ENCODE results near the gene MOB3B. TPM values are rescaled to one million over a fixed set of nuclear protein-coding genes. Genes with fewer than 3 reads are reported as not detected.

Gene MOB3B
- total and polyA plus RNA-seq, 10 of the 15 experiments (the other 5 are each of a cell fraction or from before 2014, with no cell fraction given): 0.44 to 2.7 (median 0.91) TPM

- Histone ChIP-seq H2AFZ (ENCODE audit: control insufficient read depth, low read depth, low read length) (no peak overlapping the region), H4K20me1 (ENCODE audit: control insufficient read depth, insufficient read depth) (no peaks in the 10 kb centered on the region), H3K9ac (ENCODE audit: control insufficient read depth, insufficient read depth, low read length) (no peak overlapping the region), H3K9me3 (replicated peaks; ENCODE audit: control insufficient read depth, insufficient read depth, low read length) (no peaks in the 10 kb centered on the region), H3K27me3 (replicated peaks in 1 of 2; ENCODE audit: control insufficient read depth in 2 of 2, insufficient read depth in 2 of 2, low read length in 1 of 2) (no peaks in the 10 kb centered on the region), H3K4me3 (no peak overlapping the region), H3K27ac (ENCODE audit: control insufficient read depth, insufficient read depth) (no peak overlapping the region), H3K79me2 (ENCODE audit: control insufficient read depth, insufficient read depth, low read length) (no peaks in the 10 kb centered on the region), H3K4me2 (ENCODE audit: control insufficient read depth, insufficient read depth) (no peak overlapping the region), H3K4me1 (ENCODE audit: control insufficient read depth, insufficient read depth, low read length) (peaks cover 30% of the 10 kb centered on the region), H3K36me3 (ENCODE audit: control insufficient read depth in 2 of 2, insufficient read depth in 2 of 2, low read length in 1 of 2) (no peaks in the 10 kb centered on the region)
- BruUV-seq (replicated peaks): no TSS peak
- intact Hi-C loops (cut with micrococcal nuclease; ENCODE audit: unreplicated experiment): no loop called here
- ChIA-PET RAD21 (ENCODE audit: unreplicated experiment) (interaction anchor here (0.8 to 1.2 kb wide), 3 partner anchors 12 to 174 kb away, joined by 3 to 7 read pairs (median 4); partner anchors contain the start of gene MOB3B), CTCF (interaction anchor here (0.6 to 2.9 kb wide), 8 partner anchors 8 to 372 kb away, joined by 3 to 16 read pairs (median 4); partner anchors contain the start of gene MOB3B), SMC1A (ENCODE audit: uncharacterized antibody, unreplicated experiment) (interaction anchor here (1.0 to 4.3 kb wide), 7 partner anchors 11 to 184 kb away, joined by 3 to 54 read pairs (median 11); partner anchors contain the start of gene MOB3B), POLR2A (interaction anchor here (1.4 kb wide), 1 partner anchor 9 kb away, joined by 3 read pairs; no protein-coding TSS in a partner anchor)
- no peak for DNase-seq (ENCODE audit: low read depth, low spot score)
- in situ Hi-C loops (cut with MboI): no loop called here
- no peak for FAIRE-seq
- no peak for ATAC-seq
- 81% methylated on average over 3 of the region's 3 CpGs for WGBS (ENCODE audit: insufficient coverage, insufficient replicate concordance, low lambda C conversion rate, missing lambda C conversion rate)
- TF ChIP-seq CBX5 (IDR thresholded peaks at IDR 0.05; ENCODE audit: low read depth) (no peak), SMC3 (IDR thresholded peaks at IDR 0.05; ENCODE audit: borderline replicate concordance, low read length) (no peak), E2F8 (IDR thresholded peaks at IDR 0.05; ENCODE audit: low read depth, partially characterized antibody) (no peak), ATF7 (IDR thresholded peaks at IDR 0.05; ENCODE audit: low read depth) (no peak), EGR1 (IDR thresholded peaks at IDR 0.05; ENCODE audit: borderline replicate concordance in 1 of 2, low read depth in 2 of 2, low read length in 2 of 2) (no peak), ELK1 (IDR thresholded peaks at IDR 0.05; ENCODE audit: low read depth, low read length) (no peak), ZNF274 (IDR thresholded peaks at IDR 0.05; ENCODE audit: insufficient read depth, insufficient read length) (no peak), NRF1 (conservative IDR thresholded peaks at IDR 0.05; ENCODE audit: low read depth, low read length) (no peak), ESRRA (IDR thresholded peaks at IDR 0.05; ENCODE audit: low read length) (no peak), JUNB (IDR thresholded peaks at IDR 0.05) (no peak), NFIC (IDR thresholded peaks at IDR 0.05; ENCODE audit: low read depth, low read length) (no peak), ASH2L (IDR thresholded peaks at IDR 0.05; ENCODE audit: borderline replicate concordance, low read depth) (no peak), POLR2A (IDR thresholded peaks at IDR 0.05; ENCODE audit: low read depth, low read length) (no peak)
- TF ChIP-seq, protein P1, sequence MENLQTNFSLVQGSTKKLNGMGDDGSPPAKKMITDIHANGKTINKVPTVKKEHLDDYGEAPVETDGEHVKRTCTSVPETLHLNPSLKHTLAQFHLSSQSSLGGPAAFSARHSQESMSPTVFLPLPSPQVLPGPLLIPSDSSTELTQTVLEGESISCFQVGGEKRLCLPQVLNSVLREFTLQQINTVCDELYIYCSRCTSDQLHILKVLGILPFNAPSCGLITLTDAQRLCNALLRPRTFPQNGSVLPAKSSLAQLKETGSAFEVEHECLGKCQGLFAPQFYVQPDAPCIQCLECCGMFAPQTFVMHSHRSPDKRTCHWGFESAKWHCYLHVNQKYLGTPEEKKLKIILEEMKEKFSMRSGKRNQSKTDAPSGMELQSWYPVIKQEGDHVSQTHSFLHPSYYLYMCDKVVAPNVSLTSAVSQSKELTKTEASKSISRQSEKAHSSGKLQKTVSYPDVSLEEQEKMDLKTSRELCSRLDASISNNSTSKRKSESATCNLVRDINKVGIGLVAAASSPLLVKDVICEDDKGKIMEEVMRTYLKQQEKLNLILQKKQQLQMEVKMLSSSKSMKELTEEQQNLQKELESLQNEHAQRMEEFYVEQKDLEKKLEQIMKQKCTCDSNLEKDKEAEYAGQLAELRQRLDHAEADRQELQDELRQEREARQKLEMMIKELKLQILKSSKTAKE (IDR thresholded peaks at IDR 0.05; ENCODE audit: low read depth, poor library complexity, severe bottlenecking): no peak
- TF ChIP-seq, protein P2, sequence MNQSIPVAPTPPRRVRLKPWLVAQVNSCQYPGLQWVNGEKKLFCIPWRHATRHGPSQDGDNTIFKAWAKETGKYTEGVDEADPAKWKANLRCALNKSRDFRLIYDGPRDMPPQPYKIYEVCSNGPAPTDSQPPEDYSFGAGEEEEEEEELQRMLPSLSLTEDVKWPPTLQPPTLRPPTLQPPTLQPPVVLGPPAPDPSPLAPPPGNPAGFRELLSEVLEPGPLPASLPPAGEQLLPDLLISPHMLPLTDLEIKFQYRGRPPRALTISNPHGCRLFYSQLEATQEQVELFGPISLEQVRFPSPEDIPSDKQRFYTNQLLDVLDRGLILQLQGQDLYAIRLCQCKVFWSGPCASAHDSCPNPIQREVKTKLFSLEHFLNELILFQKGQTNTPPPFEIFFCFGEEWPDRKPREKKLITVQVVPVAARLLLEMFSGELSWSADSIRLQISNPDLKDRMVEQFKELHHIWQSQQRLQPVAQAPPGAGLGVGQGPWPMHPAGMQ (IDR thresholded peaks at IDR 0.05; ENCODE audit: borderline replicate concordance): no peak
Measured at GRCh38 chr9:27355166-27355565, 174.4 kb downstream of the MOB3B start.

Measured in GM12878 (cell line).